MCF 10A (cell line): ENCODE results near the gene SLC1A4. TPM values are rescaled to one million over a fixed set of nuclear protein-coding genes. Genes with fewer than 3 reads are reported as not detected.
"Not testable (repeated sequence)": the region's sequence is repeated elsewhere in the genome, so short reads cannot be mapped to it uniquely, and the experiment has no call there.

Experiments
- BruUV-seq: library from RNA; stranded (reverse); fragments of 400-500 nt; replicated peaks from 2 replicates; lab custom pipeline; 2021; lab: Mats Ljungman, UMichigan
- CTCF ChIA-PET: fragments of 300-600 bp; sonication (Branson Sonifier 250); formaldehyde crosslinking; extraction: SDS; loops from one replicate; lab custom pipeline; 2021; ENCODE audit warnings: antibody characterized with exemption, inconsistent platforms; lab: Yijun Ruan, JAX
- POLR2A ChIA-PET: fragments of 300-600, 350-650 bp; sonication (Branson Sonifier 250); formaldehyde crosslinking; extraction: SDS; loops from one replicate; lab custom pipeline; 2020; ENCODE audit warnings: antibody characterized with exemption, inconsistent platforms; lab: Yijun Ruan, JAX
- DNase-seq: peaks from one replicate; pipeline ENCODE4 v3.0.0-alpha.2; 2018; ENCODE audit not compliant: unreplicated experiment
- H3K27ac Mint-ChIP-seq: one replicate; pipeline ENCODE4 v1.8.0; 2022; ENCODE audit warnings: mild to moderate bottlenecking, low read depth, mixed read lengths; ENCODE audit not compliant: unreplicated experiment
- H3K27me3 Mint-ChIP-seq: one replicate; pipeline ENCODE4 v1.8.0; 2022; ENCODE audit warnings: mixed read lengths; ENCODE audit not compliant: insufficient read depth, unreplicated experiment
- H3K36me3 Mint-ChIP-seq: one replicate; pipeline ENCODE4 v1.8.0; 2022; ENCODE audit warnings: mild to moderate bottlenecking, moderate library complexity, mixed read lengths; ENCODE audit not compliant: insufficient read depth, unreplicated experiment
- H3K4me1 Mint-ChIP-seq: one replicate; pipeline ENCODE4 v1.8.0; 2022; ENCODE audit warnings: mixed read lengths; ENCODE audit not compliant: insufficient read depth, unreplicated experiment
- H3K4me3 Mint-ChIP-seq: one replicate; pipeline ENCODE4 v1.8.0; 2022; ENCODE audit warnings: mild to moderate bottlenecking, moderate library complexity, mixed read lengths; ENCODE audit not compliant: unreplicated experiment
- H3K9me3 Mint-ChIP-seq: one replicate; pipeline ENCODE4 v1.8.0; 2022; ENCODE audit warnings: mixed read lengths; ENCODE audit not compliant: unreplicated experiment
- intact Hi-C: fragments of 100-400 bp; cut with micrococcal nuclease; formaldehyde crosslinking; loops from 2 replicates; pipeline ENCODE4 v1.14.1; 2022
- total RNA-seq: library from RNA; stranded (reverse); gene quantifications from 2 replicates; pipeline ENCODE4 v1.2.3, GENCODE V29; 2022
- TF ChIP-seq, protein P1 (sequence below): fragments of 200-600 bp; IDR thresholded peaks from one replicate; pipeline ENCODE4 v1.8.0; 2022; ENCODE audit warnings: antibody characterized with exemption, mild to moderate bottlenecking; ENCODE audit not compliant: unreplicated experiment

SLC1A4 gene
- total RNA-seq, 1 experiment from 2014 or later = 36.0 TPM

DNA sequence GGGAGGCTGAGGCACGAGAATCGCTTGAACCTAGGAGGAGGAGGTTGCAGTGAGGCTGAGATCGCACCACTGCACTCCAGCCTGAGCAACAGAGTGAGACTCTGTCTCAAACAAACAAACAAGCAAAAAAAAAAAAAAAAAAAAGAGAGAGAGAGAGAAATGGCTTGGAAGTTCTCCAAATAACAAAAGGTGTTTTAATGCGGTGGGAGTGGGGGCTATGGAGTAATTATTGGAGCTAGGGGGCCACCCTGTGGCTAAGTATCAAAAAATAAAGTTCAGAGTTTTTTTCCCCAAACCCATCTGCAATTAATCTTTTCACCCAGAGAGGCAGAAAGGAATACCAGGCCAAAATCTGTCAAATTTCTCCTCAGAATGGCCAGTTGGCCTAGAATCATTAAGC is 44.0 kb downstream of the SLC1A4 start:
- intact Hi-C loops = loop anchor here (1.0 kb wide), 1 partner anchor 116 kb away; no protein-coding TSS in a partner anchor
- H3K4me1 Mint-ChIP-seq = peaks cover 13% of the 10 kb centered on the region
- POLR2A ChIA-PET = interaction anchor here (0.7 to 0.9 kb wide), 2 partner anchors 41 to 115 kb away, joined by 3 read pairs; no protein-coding TSS in a partner anchor

DNA sequence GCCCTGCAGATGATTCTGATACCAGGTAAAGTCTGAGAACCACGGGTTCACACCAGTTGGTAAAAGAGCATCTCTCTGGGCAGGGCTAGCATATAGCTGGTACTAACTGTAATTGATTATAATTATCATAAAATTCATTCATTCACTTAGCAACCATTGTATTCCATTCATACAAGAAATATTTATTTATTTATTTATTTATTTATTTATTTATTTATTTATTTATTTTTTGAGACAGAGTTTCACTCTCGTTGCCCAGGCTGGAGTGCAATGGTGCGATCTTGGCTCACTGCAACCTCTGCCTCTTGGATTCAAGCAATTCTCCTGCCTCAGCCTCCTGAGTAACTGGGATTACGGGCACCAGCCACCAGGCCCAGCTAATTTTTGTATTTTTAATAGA is 44.5 kb downstream of the SLC1A4 start:
- BruUV-seq, H3K9me3 Mint-ChIP-seq, H3K27me3 Mint-ChIP-seq, H3K36me3 Mint-ChIP-seq, H3K27ac Mint-ChIP-seq, DNase-seq, H3K4me3 Mint-ChIP-seq: not testable (repeated sequence)
- H3K4me1 Mint-ChIP-seq = peaks cover 13% of the 10 kb centered on the region
- intact Hi-C loops = loop anchor here (1.0 kb wide), 1 partner anchor 116 kb away; no protein-coding TSS in a partner anchor
- ChIA-PET POLR2A (interaction anchor here (0.7 to 0.9 kb wide), 2 partner anchors 42 to 116 kb away, joined by 3 read pairs; no protein-coding TSS in a partner anchor), CTCF (interaction anchor here (0.6 to 2.2 kb wide), 7 partner anchors 9 to 571 kb away, joined by 3 to 12 read pairs (median 4); no protein-coding TSS in a partner anchor)

More for the DNA sequence above, 44.0 kb downstream of the SLC1A4 start:
- Mint-ChIP-seq H3K27ac (no peak overlapping the region), H3K9me3 (no peaks in the 10 kb centered on the region), H3K36me3 (no peaks in the 10 kb centered on the region), H3K4me3 (no peak overlapping the region), H3K27me3 (no peaks in the 10 kb centered on the region)
- peak; percentile 22 for DNase-seq
- BruUV-seq = no TSS peak
- TF ChIP-seq, protein P1, sequence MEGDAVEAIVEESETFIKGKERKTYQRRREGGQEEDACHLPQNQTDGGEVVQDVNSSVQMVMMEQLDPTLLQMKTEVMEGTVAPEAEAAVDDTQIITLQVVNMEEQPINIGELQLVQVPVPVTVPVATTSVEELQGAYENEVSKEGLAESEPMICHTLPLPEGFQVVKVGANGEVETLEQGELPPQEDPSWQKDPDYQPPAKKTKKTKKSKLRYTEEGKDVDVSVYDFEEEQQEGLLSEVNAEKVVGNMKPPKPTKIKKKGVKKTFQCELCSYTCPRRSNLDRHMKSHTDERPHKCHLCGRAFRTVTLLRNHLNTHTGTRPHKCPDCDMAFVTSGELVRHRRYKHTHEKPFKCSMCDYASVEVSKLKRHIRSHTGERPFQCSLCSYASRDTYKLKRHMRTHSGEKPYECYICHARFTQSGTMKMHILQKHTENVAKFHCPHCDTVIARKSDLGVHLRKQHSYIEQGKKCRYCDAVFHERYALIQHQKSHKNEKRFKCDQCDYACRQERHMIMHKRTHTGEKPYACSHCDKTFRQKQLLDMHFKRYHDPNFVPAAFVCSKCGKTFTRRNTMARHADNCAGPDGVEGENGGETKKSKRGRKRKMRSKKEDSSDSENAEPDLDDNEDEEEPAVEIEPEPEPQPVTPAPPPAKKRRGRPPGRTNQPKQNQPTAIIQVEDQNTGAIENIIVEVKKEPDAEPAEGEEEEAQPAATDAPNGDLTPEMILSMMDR = peak; percentile 24
- CTCF ChIA-PET = interaction anchor here (0.6 to 2.2 kb wide), 6 partner anchors 10 to 571 kb away, joined by 3 to 12 read pairs (median 6); no protein-coding TSS in a partner anchor

DNA sequence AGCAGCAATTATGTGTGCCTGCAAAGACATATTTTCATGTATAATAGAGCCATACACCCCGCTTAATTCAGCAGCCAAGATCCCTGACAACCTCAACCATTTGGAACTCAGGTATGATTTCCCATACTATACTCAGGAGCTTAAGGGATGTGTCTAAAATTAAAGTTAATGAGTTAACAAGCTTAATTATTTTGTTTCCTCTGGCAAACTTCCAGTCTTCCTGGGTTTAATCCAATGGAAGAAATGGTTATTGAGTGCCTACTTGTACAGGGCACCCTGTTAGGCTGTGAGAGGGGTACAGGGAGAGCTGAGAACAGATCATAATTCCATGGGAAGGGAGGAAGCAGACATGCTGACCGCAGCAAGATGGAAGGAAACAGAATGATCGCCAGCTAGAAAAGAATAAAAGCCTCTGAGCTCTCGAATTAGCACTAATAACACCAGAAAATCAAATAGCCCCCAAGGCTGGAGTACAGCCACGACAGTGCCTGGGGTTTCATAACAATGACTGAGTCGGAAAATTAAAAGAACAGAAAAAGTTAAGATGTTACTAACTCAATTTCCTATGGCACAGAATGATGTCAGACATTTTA is 46.2 kb downstream of the SLC1A4 start:
- Mint-ChIP-seq H3K36me3 (no peaks in the 10 kb centered on the region), H3K4me3 (no peak overlapping the region), H3K27ac (no peak overlapping the region), H3K27me3 (no peaks in the 10 kb centered on the region), H3K4me1 (peaks cover 18% of the 10 kb centered on the region), H3K9me3 (no peaks in the 10 kb centered on the region)
- no TSS peak for BruUV-seq
- ChIA-PET CTCF (interaction anchor here (0.9 to 1.5 kb wide), 3 partner anchors 118 to 167 kb away, joined by 4 to 7 read pairs (median 4); no protein-coding TSS in a partner anchor), POLR2A (no interaction called here)
- DNase-seq = no peak
- intact Hi-C loops = no loop called here
- TF ChIP-seq, protein P1 = no peak

DNA sequence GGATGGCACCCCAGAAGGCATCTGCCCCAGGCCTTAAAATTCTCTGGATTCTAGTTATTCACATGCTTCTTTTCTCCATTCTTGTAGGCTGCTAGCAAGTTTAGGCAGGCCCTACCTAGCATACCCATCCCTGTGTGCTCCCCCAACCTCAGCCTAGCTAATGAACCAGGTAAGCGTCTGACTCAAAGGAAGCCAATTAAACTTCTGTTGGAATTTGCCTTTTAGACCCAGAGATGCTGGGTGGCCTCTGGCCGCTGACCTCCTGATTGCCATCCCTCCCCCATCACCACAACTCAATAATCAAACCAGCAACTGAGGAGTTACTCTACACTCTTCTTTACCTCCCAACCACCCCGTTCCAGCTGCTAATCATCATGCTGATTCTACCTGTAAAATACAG is 48.0 kb downstream of the SLC1A4 start:
- H3K27me3 Mint-ChIP-seq = no peaks in the 10 kb centered on the region
- H3K27ac Mint-ChIP-seq = no peak overlapping the region
- no peak overlapping the region for H3K4me3 Mint-ChIP-seq
- CTCF ChIA-PET = interaction anchor here (0.6 to 8.7 kb wide), 4 partner anchors 17 to 857 kb away, joined by 3 to 112 read pairs (median 4); no protein-coding TSS in a partner anchor
- peaks cover 8% of the 10 kb centered on the region for H3K4me1 Mint-ChIP-seq
- TF ChIP-seq, protein P1 = no peak
- intact Hi-C loops = no loop called here
- no TSS peak for BruUV-seq
- no peak for DNase-seq
- no peaks in the 10 kb centered on the region for H3K9me3 Mint-ChIP-seq
- POLR2A ChIA-PET = no interaction called here
- no peaks in the 10 kb centered on the region for H3K36me3 Mint-ChIP-seq
